ENCODE data around the gene SLC37A1.

DNA sequence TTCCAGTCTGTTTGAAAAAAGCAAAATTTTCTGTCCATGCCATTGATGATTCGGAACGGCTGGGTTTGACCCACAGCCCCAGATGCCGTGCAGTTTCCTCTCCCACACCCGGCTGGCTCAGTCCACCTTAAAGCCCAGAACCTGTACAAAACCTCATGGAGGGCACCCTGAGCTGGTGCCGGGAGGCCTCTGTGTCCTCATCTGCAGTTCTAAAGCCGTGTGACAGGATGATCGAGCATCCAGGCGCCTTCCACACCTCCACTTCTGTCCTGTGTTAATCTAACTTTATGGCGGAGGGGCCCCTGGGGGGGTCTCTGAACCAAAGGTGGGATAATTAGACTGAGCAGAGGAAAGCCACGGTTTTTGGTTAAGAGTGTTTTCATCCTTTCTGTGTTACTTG is 49.6 kb downstream of the SLC37A1 start:
- TF ChIP-seq, protein P1, sequence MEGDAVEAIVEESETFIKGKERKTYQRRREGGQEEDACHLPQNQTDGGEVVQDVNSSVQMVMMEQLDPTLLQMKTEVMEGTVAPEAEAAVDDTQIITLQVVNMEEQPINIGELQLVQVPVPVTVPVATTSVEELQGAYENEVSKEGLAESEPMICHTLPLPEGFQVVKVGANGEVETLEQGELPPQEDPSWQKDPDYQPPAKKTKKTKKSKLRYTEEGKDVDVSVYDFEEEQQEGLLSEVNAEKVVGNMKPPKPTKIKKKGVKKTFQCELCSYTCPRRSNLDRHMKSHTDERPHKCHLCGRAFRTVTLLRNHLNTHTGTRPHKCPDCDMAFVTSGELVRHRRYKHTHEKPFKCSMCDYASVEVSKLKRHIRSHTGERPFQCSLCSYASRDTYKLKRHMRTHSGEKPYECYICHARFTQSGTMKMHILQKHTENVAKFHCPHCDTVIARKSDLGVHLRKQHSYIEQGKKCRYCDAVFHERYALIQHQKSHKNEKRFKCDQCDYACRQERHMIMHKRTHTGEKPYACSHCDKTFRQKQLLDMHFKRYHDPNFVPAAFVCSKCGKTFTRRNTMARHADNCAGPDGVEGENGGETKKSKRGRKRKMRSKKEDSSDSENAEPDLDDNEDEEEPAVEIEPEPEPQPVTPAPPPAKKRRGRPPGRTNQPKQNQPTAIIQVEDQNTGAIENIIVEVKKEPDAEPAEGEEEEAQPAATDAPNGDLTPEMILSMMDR (conservative IDR thresholded peaks at IDR 0.05), result no peak
- TF ChIP-seq EZH2 (IDR thresholded peaks at IDR 0.05; ENCODE audit: low read depth), result no peak
